HepG2 (cell line): ENCODE data around the gene ATP11A. TPM values are rescaled to one million over a fixed set of nuclear protein-coding genes. Genes with fewer than 3 reads are reported as not detected.

Experiments
- ARNT2 ChIP-seq: sonication (generic); formaldehyde crosslinking; IDR thresholded peaks from 2 replicates; pipeline ENCODE4 v1.8.0; 2022; ENCODE audit warnings: mild to moderate bottlenecking, low read depth, missing genetic modification reagents, moderate library complexity
- FOXK1 ChIP-seq: sonication (generic); formaldehyde crosslinking; IDR thresholded peaks from 2 replicates; pipeline ENCODE4 v1.4.0; 2020; ENCODE audit warnings: low read depth, missing genetic modification reagents, borderline replicate concordance
- GATA4 ChIP-seq: sonication (generic); IDR thresholded peaks from 2 replicates; pipeline ENCODE4 v1.6.1; 2016; ENCODE audit warnings: antibody characterized with exemption, low read depth, borderline replicate concordance
- NFYC ChIP-seq: IDR thresholded peaks from 2 replicates; pipeline ENCODE4 v1.6.1; 2016; ENCODE audit warnings: missing genetic modification reagents, missing compliant biosample characterization
- PHF21A ChIP-seq: sonication (generic); formaldehyde crosslinking; IDR thresholded peaks from 2 replicates; pipeline ENCODE4 v1.5.0; 2020; ENCODE audit warnings: mild to moderate bottlenecking, missing genetic modification reagents
- SAP130 ChIP-seq: IDR thresholded peaks from 2 replicates; pipeline ENCODE4 v1.6.1; 2016; ENCODE audit warnings: low read depth
- SMAD1 ChIP-seq: sonication (generic); formaldehyde crosslinking; IDR thresholded peaks from 2 replicates; pipeline ENCODE4 v1.4.0; 2020; ENCODE audit warnings: missing genetic modification reagents, low read depth, mild to moderate bottlenecking, borderline replicate concordance
- SNAPC2 ChIP-seq: sonication (generic); formaldehyde crosslinking; IDR thresholded peaks from 2 replicates; pipeline ENCODE4 v1.8.1; 2022; ENCODE audit warnings: mild to moderate bottlenecking, missing genetic modification reagents
- SNRNP70 ChIP-seq: fragments of 200-400 bp; formaldehyde crosslinking; IDR thresholded peaks from 2 replicates; pipeline ENCODE4 v1.6.1; 2017; ENCODE audit warnings: mild to moderate bottlenecking, low read depth, low read length, moderate library complexity
- SYNCRIP ChIP-seq: fragments of 200-400 bp; formaldehyde crosslinking; IDR thresholded peaks from 2 replicates; pipeline ENCODE4 v1.6.1; 2018; ENCODE audit warnings: mild to moderate bottlenecking, low read depth, low read length; ENCODE audit not compliant: insufficient read depth
- TCF7 ChIP-seq: sonication (generic); IDR thresholded peaks from 2 replicates; pipeline ENCODE4 v1.6.1; 2016; ENCODE audit warnings: antibody characterized with exemption, low read depth
- TFDP2 ChIP-seq: sonication (generic); formaldehyde crosslinking; IDR thresholded peaks from 2 replicates; pipeline ENCODE4 v1.4.0; 2020; ENCODE audit warnings: missing genetic modification reagents
- THAP11 ChIP-seq: IDR thresholded peaks from 2 replicates; pipeline ENCODE4 v1.6.1; 2016; ENCODE audit warnings: missing biosample characterization, missing genetic modification reagents
- ZKSCAN5 ChIP-seq: sonication (generic); formaldehyde crosslinking; IDR thresholded peaks from 2 replicates; pipeline ENCODE4 v1.5.1; 2020; ENCODE audit warnings: mild to moderate bottlenecking, missing genetic modification reagents
- ZNF263 ChIP-seq: sonication (generic); formaldehyde crosslinking; IDR thresholded peaks from 2 replicates; pipeline ENCODE4 v1.4.0; 2020; ENCODE audit warnings: missing genetic modification reagents
- ZNF350 ChIP-seq: sonication (generic); formaldehyde crosslinking; IDR thresholded peaks from 2 replicates; pipeline ENCODE4 v1.4.0; 2020; ENCODE audit warnings: mild to moderate bottlenecking, low read depth, missing genetic modification reagents, borderline replicate concordance
- ZNF543 ChIP-seq: sonication (generic); formaldehyde crosslinking; IDR thresholded peaks from 2 replicates; pipeline ENCODE4 v1.4.0; 2020; ENCODE audit warnings: mild to moderate bottlenecking, missing genetic modification reagents
- ZNF737 ChIP-seq: sonication (generic); formaldehyde crosslinking; IDR thresholded peaks from 2 replicates; pipeline ENCODE4 v1.5.0; 2020; ENCODE audit warnings: missing genetic modification reagents, mild to moderate bottlenecking, borderline replicate concordance
- ZNF746 ChIP-seq: sonication (generic); formaldehyde crosslinking; IDR thresholded peaks from 2 replicates; pipeline ENCODE4 v1.8.0; 2022; ENCODE audit warnings: mild to moderate bottlenecking, missing genetic modification reagents
- ZNF780A ChIP-seq: sonication (generic); formaldehyde crosslinking; IDR thresholded peaks from 2 replicates; pipeline ENCODE4 v1.8.0; 2022; ENCODE audit warnings: mild to moderate bottlenecking, missing genetic modification reagents, moderate library complexity
- ZSCAN5A ChIP-seq: sonication (generic); formaldehyde crosslinking; IDR thresholded peaks from 2 replicates; pipeline ENCODE4 v1.8.0; 2022; ENCODE audit warnings: mild to moderate bottlenecking, missing genetic modification reagents, borderline replicate concordance
- polyA plus RNA-seq, 8 experiments: library from polyadenylated mRNA; depleted of rRNA in 3 of 8; stranded (reverse) in 7 of 8; unstranded in 1 of 8; fragments of >200 nt; fragmentation: Illumina TruSeq in 4 of 8; extraction: Trizol in 4 of 8; gene quantifications; 2 replicates each; pipeline versions ENCODE4 v1.2.1 to v1.2.3, GENCODE V29; 2011 to 2016; ENCODE audit warnings: low read depth in 4 of 8, missing spikeins in 1 of 8, mixed read lengths in 1 of 8; ENCODE audit not compliant: insufficient read depth in 1 of 8
- total RNA-seq, 5 experiments: library from RNA; depleted of rRNA; stranded (reverse); fragments of >200 nt; fragmentation: Illumina TruSeq; extraction: Trizol; gene quantifications; 2 replicates each; pipeline ENCODE4 v1.2.3, GENCODE V29; 2016; ENCODE audit warnings: low read depth in 1 of 5
- TF ChIP-seq, protein P1 (sequence below): sonication (generic); formaldehyde crosslinking; conservative IDR thresholded peaks from 2 replicates; pipeline ENCODE4 v1.4.0; 2020; ENCODE audit warnings: missing genetic modification reagents
- TF ChIP-seq, protein P2 (sequence below): sonication (generic); formaldehyde crosslinking; IDR thresholded peaks from 2 replicates; pipeline ENCODE4 v1.5.0; 2020; ENCODE audit warnings: missing genetic modification reagents, mild to moderate bottlenecking, borderline replicate concordance

Gene ATP11A
- total and polyA plus RNA-seq, 2 of the 13 experiments (the other 11 are each of a cell fraction or from before 2014, with no cell fraction given) = 18.4 to 20.1 TPM

GRCh38 chr13:112721198-112722104 lies 31.6 kb downstream of the ATP11A start (continued):
- TF ChIP-seq TCF7 = 0 out of 2 replicates have a peak, but pooled peaks have one; percentile 9
- no peak; the same call in 1 of the 2 replicates for TF ChIP-seq FOXK1 (CRISPR knock-in tag)
- TF ChIP-seq ZNF746 = no peak
- TF ChIP-seq PHF21A (CRISPR knock-in tag) = 0 out of 2 replicates have a peak, but pooled peaks have one; percentile 41
- TF ChIP-seq THAP11 (CRISPR knock-in tag) = peak; percentile 64
- TF ChIP-seq, protein P1, sequence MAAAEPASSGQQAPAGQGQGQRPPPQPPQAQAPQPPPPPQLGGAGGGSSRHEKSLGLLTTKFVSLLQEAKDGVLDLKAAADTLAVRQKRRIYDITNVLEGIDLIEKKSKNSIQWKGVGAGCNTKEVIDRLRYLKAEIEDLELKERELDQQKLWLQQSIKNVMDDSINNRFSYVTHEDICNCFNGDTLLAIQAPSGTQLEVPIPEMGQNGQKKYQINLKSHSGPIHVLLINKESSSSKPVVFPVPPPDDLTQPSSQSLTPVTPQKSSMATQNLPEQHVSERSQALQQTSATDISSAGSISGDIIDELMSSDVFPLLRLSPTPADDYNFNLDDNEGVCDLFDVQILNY (CRISPR knock-in tag) = no peak
- TF ChIP-seq GATA4 = no peak; the same call in 1 of the 2 replicates
- no peak for TF ChIP-seq ARNT2 (CRISPR knock-in tag)
- no peak for TF ChIP-seq SNRNP70
- TF ChIP-seq SAP130 (CRISPR knock-in tag) = peak; percentile 80
- TF ChIP-seq ZNF780A = no peak
- no peak for TF ChIP-seq ZNF737
- TF ChIP-seq TFDP2 (CRISPR knock-in tag) = no peak
- TF ChIP-seq, protein P2, sequence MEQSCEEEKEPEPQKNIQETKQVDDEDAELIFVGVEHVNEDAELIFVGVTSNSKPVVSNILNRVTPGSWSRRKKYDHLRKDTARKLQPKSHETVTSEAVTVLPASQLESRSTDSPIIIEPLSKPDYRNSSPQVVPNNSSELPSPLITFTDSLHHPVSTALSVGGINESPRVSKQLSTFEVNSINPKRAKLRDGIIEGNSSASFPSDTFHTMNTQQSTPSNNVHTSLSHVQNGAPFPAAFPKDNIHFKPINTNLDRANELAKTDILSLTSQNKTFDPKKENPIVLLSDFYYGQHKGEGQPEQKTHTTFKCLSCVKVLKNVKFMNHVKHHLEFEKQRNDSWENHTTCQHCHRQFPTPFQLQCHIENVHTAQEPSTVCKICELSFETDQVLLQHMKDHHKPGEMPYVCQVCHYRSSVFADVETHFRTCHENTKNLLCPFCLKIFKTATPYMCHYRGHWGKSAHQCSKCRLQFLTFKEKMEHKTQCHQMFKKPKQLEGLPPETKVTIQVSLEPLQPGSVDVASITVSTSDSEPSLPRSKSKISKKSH (CRISPR knock-in tag) = no peak
- TF ChIP-seq ZNF543 (CRISPR knock-in tag) = no peak
- no peak for TF ChIP-seq SYNCRIP
- TF ChIP-seq ZNF263 (CRISPR knock-in tag) = peak; percentile 94
- TF ChIP-seq NFYC (CRISPR knock-in tag) = no peak
- no peak for TF ChIP-seq SMAD1 (CRISPR knock-in tag)
- TF ChIP-seq ZKSCAN5 (CRISPR knock-in tag) = no peak
- TF ChIP-seq SNAPC2 (CRISPR knock-in tag) = no peak
- TF ChIP-seq ZNF350 (CRISPR knock-in tag) = peak; percentile 30; the same call in 1 of the 2 replicates
- no peak for TF ChIP-seq ZSCAN5A (CRISPR knock-in tag)
